ENCODE measurements around the gene CARMIL1.
"Not testable (repeated sequence)": the region's sequence is repeated elsewhere in the genome, so short reads cannot be mapped to it uniquely, and the experiment has no call there.

CARMIL1 gene

DNA sequence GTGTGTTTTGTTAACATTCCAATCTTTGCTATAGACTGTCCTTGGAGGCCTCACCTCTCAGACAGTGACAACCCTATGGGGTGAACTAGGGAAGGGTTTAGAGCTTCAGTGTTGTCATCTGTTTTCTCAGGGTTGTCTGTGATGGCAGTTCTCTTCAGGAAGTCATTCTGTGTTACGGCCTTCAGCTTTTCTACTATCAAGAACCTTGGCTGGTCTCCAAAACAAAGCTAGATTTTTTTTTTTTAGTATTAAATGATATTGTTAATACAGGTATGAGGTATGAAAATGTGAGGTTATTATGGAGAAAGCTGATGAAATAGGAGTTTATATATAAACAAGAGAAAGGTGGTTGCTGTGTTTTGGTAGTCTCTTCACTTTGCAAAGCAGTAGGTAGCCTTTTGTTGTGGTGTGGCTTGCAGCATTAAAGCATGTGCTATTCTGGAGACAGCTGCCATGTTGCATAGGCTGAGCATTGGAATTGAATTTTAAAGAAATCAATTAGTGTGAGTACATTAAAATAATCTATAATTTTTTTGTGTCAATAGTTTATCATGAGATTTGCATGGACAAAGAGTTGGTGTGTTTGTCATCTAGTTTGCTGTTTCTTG is 162.6 kb downstream of the CARMIL1 start:
- no peak overlapping the region for H2BK5ac ChIP-seq (ENCODE audit: low read depth, low read length, poor library complexity, severe bottlenecking)
- no peak overlapping the region for H3K9ac ChIP-seq (ENCODE audit: low read length)
- H3K36me3 ChIP-seq (ENCODE audit: control insufficient read depth in 1 of 2, insufficient read depth in 2 of 2, low read depth in 1 of 2, low read length in 2 of 2) = peaks cover 6 to 27% of the 10 kb centered on the region in 2 experiments
- no peak overlapping the region for H3K14ac ChIP-seq (ENCODE audit: low read length in 2 of 2)
- peaks cover 2% of the 10 kb centered on the region for H3K4me1 ChIP-seq (ENCODE audit: control insufficient read depth, insufficient read depth, low read depth, low read length)
- no peak for DNase-seq
- no CpG with 5 or more reads among the region's 1 CpG for whole genome bisulfite sequencing
- no peak overlapping the region for H2AK5ac ChIP-seq (ENCODE audit: low read length, severe bottlenecking)
- no peak overlapping the region for H3K4me3 ChIP-seq (ENCODE audit: insufficient read depth in 1 of 2, low read depth in 1 of 2, low read length in 2 of 2)
- H3K23ac ChIP-seq (ENCODE audit: low read length in 2 of 2) = no peak overlapping the region
- H3K18ac ChIP-seq (ENCODE audit: low read depth in 1 of 2, low read length in 2 of 2) = no peak overlapping the region
- no peak overlapping the region for H2BK12ac ChIP-seq (ENCODE audit: low read length in 2 of 2)
- peaks cover 7% of the 10 kb centered on the region for H3K9me3 ChIP-seq (ENCODE audit: control insufficient read depth, low read length)
- H4K8ac ChIP-seq (ENCODE audit: low read length) = no peak overlapping the region
- no peak overlapping the region for H2AFZ ChIP-seq (ENCODE audit: low read depth, low read length)
- no peak overlapping the region for H2BK120ac ChIP-seq (ENCODE audit: low read depth, low read length)
- H3K79me1 ChIP-seq (replicated peaks; ENCODE audit: low read length, poor library complexity, severe bottlenecking) = peaks cover 10% of the 10 kb centered on the region
- H2BK15ac ChIP-seq (ENCODE audit: low read depth, poor library complexity, severe bottlenecking) = no peak overlapping the region
- H3K27me3 ChIP-seq (ENCODE audit: control insufficient read depth in 1 of 2, insufficient read depth in 1 of 2, low read length in 2 of 2) = no peaks in the 10 kb centered on the region
- no peak overlapping the region for H3K4me2 ChIP-seq (ENCODE audit: low read length, poor library complexity, severe bottlenecking)
- H3K27ac ChIP-seq (ENCODE audit: low read length, poor library complexity, severe bottlenecking) = no peak overlapping the region
- no peak overlapping the region for H4K91ac ChIP-seq (ENCODE audit: low read length)
- H3K4ac ChIP-seq (ENCODE audit: low read depth in 1 of 2, low read length in 2 of 2) = no peak overlapping the region

DNA sequence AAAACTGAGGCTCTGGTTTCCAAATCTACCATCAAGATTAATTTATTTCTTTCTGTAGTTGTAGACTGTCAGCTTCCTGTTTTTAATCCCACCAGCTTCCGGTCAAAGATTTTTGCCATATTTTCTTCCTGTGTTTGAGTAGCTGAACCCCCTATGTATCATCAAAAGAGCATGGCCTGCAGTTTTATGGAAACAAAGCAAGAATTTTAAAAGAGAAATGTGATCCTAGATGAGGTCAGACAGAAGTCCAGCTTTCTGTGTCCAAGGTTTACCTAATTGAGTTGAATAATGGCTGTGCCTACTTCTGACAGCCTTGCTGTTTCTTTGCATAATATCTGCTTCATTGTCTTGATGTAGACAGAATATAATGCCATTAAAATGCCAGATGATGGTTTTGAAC is 163.7 kb downstream of the CARMIL1 start:
- Histone ChIP-seq H3K79me1 (replicated peaks; ENCODE audit: low read length, poor library complexity, severe bottlenecking) (peaks cover 8% of the 10 kb centered on the region), H3K14ac (ENCODE audit: low read length in 2 of 2) (no peak overlapping the region), H3K4me3 (ENCODE audit: insufficient read depth in 1 of 2, low read depth in 1 of 2, low read length in 2 of 2) (no peak overlapping the region), H4K91ac (ENCODE audit: low read length) (no peak overlapping the region), H3K9me3 (ENCODE audit: control insufficient read depth, low read length) (peaks cover 7% of the 10 kb centered on the region), H3K27me3 (ENCODE audit: control insufficient read depth in 1 of 2, insufficient read depth in 1 of 2, low read length in 2 of 2) (no peaks in the 10 kb centered on the region), H2AK5ac (ENCODE audit: low read length, severe bottlenecking) (no peak overlapping the region), H2AFZ (ENCODE audit: low read depth, low read length) (no peak overlapping the region), H3K27ac (ENCODE audit: low read length, poor library complexity, severe bottlenecking) (peak overlapping the region; percentile 64), H3K4ac (ENCODE audit: low read depth in 1 of 2, low read length in 2 of 2) (no peak overlapping the region), H3K18ac (ENCODE audit: low read depth in 1 of 2, low read length in 2 of 2) (no peak overlapping the region), H3K36me3 (ENCODE audit: control insufficient read depth in 1 of 2, insufficient read depth in 2 of 2, low read depth in 1 of 2, low read length in 2 of 2) (peaks cover 5 to 24% of the 10 kb centered on the region in 2 experiments), H2BK120ac (ENCODE audit: low read depth, low read length) (no peak overlapping the region), H2BK15ac (ENCODE audit: low read depth, poor library complexity, severe bottlenecking) (no peak overlapping the region), H4K8ac (ENCODE audit: low read length) (no peak overlapping the region), H3K9ac (ENCODE audit: low read length) (no peak overlapping the region), H2BK5ac (ENCODE audit: low read depth, low read length, poor library complexity, severe bottlenecking) (no peak overlapping the region), H3K23ac (ENCODE audit: low read length in 2 of 2) (no peak overlapping the region), H2BK12ac (ENCODE audit: low read length in 2 of 2) (no peak overlapping the region), H3K4me1 (ENCODE audit: control insufficient read depth, insufficient read depth, low read depth, low read length) (peaks cover 6% of the 10 kb centered on the region), H3K4me2 (ENCODE audit: low read length, poor library complexity, severe bottlenecking) (no peak overlapping the region)
- WGBS = 83% methylated on average over 1 of the region's 1 CpG
- no peak for DNase-seq

DNA sequence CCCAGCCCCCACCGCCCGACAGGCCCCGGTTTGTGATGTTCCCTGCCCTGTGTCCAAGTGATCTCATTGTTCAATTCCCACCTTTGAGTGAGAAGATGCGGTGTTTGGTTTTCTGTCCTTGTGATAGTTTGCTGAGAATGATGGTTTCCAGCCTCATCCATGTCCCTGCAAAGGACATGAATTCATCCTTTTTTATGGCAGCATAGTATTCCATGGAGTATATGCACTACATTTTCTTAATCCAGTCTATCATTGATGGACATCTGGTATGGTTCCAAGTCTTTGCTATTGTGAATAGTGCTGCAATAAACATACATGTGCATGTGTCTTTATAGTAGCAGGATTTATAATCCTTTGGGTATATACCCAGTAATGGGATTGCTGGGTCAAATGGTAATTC is 165.3 kb downstream of the CARMIL1 start:
- H2BK12ac ChIP-seq (ENCODE audit: low read length in 2 of 2); H3K9ac ChIP-seq (ENCODE audit: low read length); H3K14ac ChIP-seq (ENCODE audit: low read length in 2 of 2); H3K27ac ChIP-seq (ENCODE audit: low read length, poor library complexity, severe bottlenecking); H2AFZ ChIP-seq (ENCODE audit: low read depth, low read length); H2AK5ac ChIP-seq (ENCODE audit: low read length, severe bottlenecking); H2BK15ac ChIP-seq (ENCODE audit: low read depth, poor library complexity, severe bottlenecking); H3K9me3 ChIP-seq (ENCODE audit: control insufficient read depth, low read length); H3K4ac ChIP-seq (ENCODE audit: low read depth in 1 of 2, low read length in 2 of 2); H4K8ac ChIP-seq (ENCODE audit: low read length); H2BK120ac ChIP-seq (ENCODE audit: low read depth, low read length); H4K91ac ChIP-seq (ENCODE audit: low read length); H3K27me3 ChIP-seq (ENCODE audit: control insufficient read depth in 1 of 2, insufficient read depth in 1 of 2, low read length in 2 of 2); H3K23ac ChIP-seq (ENCODE audit: low read length in 2 of 2); H3K4me1 ChIP-seq (ENCODE audit: control insufficient read depth, insufficient read depth, low read depth, low read length); DNase-seq; H3K4me3 ChIP-seq (ENCODE audit: insufficient read depth in 1 of 2, low read depth in 1 of 2, low read length in 2 of 2); H2BK5ac ChIP-seq (ENCODE audit: low read depth, low read length, poor library complexity, severe bottlenecking); H3K4me2 ChIP-seq (ENCODE audit: low read length, poor library complexity, severe bottlenecking); H3K18ac ChIP-seq (ENCODE audit: low read depth in 1 of 2, low read length in 2 of 2): not testable (repeated sequence)
- peaks cover 0 to 17% of the 10 kb centered on the region in 2 experiments for H3K36me3 ChIP-seq (ENCODE audit: control insufficient read depth in 1 of 2, insufficient read depth in 2 of 2, low read depth in 1 of 2, low read length in 2 of 2)
- peaks cover 11% of the 10 kb centered on the region for H3K79me1 ChIP-seq (replicated peaks; ENCODE audit: low read length, poor library complexity, severe bottlenecking)
- 58% methylated on average over 3 of the region's 4 CpGs for WGBS

DNA sequence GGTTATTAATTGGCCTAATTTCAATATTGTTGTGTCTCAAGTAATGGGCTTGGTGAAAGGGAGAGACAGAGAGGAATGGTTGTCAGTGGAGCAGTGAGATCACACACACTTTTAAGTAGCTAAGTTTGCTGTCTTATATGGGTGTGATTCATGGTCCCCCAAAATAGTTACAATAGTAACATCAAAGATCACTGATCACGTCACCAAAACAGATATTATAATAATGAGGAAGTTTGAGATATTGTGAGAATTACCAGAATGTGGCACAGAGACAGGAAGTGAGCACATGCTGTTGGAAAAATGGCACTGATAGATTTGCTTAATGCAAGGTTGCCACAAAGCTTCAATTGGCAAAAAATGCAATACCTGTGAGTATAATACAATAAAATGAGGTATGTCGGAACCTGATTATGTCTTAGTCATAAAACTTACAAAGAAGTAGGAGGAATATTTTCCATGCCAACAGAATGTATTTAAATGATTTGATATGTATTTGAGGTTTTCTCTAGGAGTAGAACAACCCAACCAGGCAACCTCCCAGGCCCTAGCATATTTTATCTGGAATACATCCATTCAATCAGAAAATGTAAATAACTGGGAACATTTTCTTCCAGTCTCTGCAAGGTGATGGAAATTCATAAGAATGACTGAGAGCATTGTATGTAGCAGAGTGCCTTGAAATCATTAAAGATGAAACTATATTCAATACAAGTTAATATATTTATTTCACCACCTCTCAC is 167.8 kb downstream of the CARMIL1 start:
- Histone ChIP-seq H3K27me3 (ENCODE audit: control insufficient read depth in 1 of 2, insufficient read depth in 1 of 2, low read length in 2 of 2) (no peaks in the 10 kb centered on the region), H2BK15ac (ENCODE audit: low read depth, poor library complexity, severe bottlenecking) (no peak overlapping the region), H3K4me3 (ENCODE audit: insufficient read depth in 1 of 2, low read depth in 1 of 2, low read length in 2 of 2) (no peak overlapping the region), H2BK5ac (ENCODE audit: low read depth, low read length, poor library complexity, severe bottlenecking) (no peak overlapping the region), H4K91ac (ENCODE audit: low read length) (no peak overlapping the region), H2BK12ac (ENCODE audit: low read length in 2 of 2) (no peak overlapping the region), H3K4me1 (ENCODE audit: control insufficient read depth, insufficient read depth, low read depth, low read length) (peaks cover 10% of the 10 kb centered on the region), H3K27ac (ENCODE audit: low read length, poor library complexity, severe bottlenecking) (no peak overlapping the region), H3K9me3 (ENCODE audit: control insufficient read depth, low read length) (peaks cover 7% of the 10 kb centered on the region), H2BK120ac (ENCODE audit: low read depth, low read length) (no peak overlapping the region), H3K9ac (ENCODE audit: low read length) (no peak overlapping the region), H2AFZ (ENCODE audit: low read depth, low read length) (no peak overlapping the region), H3K4ac (ENCODE audit: low read depth in 1 of 2, low read length in 2 of 2) (no peak overlapping the region), H3K36me3 (ENCODE audit: control insufficient read depth in 1 of 2, insufficient read depth in 2 of 2, low read depth in 1 of 2, low read length in 2 of 2) (peaks cover 0 to 20% of the 10 kb centered on the region in 2 experiments), H3K14ac (ENCODE audit: low read length in 2 of 2) (no peak overlapping the region), H3K18ac (ENCODE audit: low read depth in 1 of 2, low read length in 2 of 2) (no peak overlapping the region), H2AK5ac (ENCODE audit: low read length, severe bottlenecking) (no peak overlapping the region), H3K23ac (ENCODE audit: low read length in 2 of 2) (no peak overlapping the region), H4K8ac (ENCODE audit: low read length) (no peak overlapping the region), H3K4me2 (ENCODE audit: low read length, poor library complexity, severe bottlenecking) (no peak overlapping the region), H3K79me1 (replicated peaks; ENCODE audit: low read length, poor library complexity, severe bottlenecking) (peaks cover 15% of the 10 kb centered on the region)
- WGBS = no CpG with 5 or more reads among the region's 2 CpGs
- no peak for DNase-seq
